PC-9 (cell line): Measurements from ENCODE around the gene CBY3.

Experiments used
- CTCF ChIP-seq: fragments of 200-600 bp; sonication (generic); conservative IDR thresholded peaks from 2 replicates; pipeline ENCODE4 v1.6.1; 2017; ENCODE audit warnings: mixed run types, antibody characterized with exemption, mild to moderate bottlenecking, moderate library complexity
- EZH2 ChIP-seq: fragments of 200-600 bp; sonication (generic); IDR thresholded peaks from 2 replicates; pipeline ENCODE4 v1.8.0; 2017; ENCODE audit warnings: antibody characterized with exemption, low read depth

GRCh38 chr5:179730356-179730755 is 49.5 kb upstream of the CBY3 start:
- TF ChIP-seq CTCF = no peak
- no peak for TF ChIP-seq EZH2
